Progenitor cell of endocrine pancreas (in vitro differentiated cells): Measurements from ENCODE around the gene PTPN14. TPM values are rescaled to one million over a fixed set of nuclear protein-coding genes. Genes with fewer than 3 reads are reported as not detected.
"Not testable (repeated sequence)": the region's sequence is repeated elsewhere in the genome, so short reads cannot be mapped to it uniquely, and the experiment has no call there.

ENCODE experiments used
- DNase-seq: peaks from one replicate; pipeline ENCODE4 v3.0.0; 2021; ENCODE audit warnings: low spot score; ENCODE audit not compliant: unreplicated experiment
- H3K27ac Mint-ChIP-seq: 2 replicates; pipeline ENCODE4 v1.8.0; 2021; ENCODE audit warnings: mild to moderate bottlenecking, moderate library complexity, mixed read lengths
- H3K27me3 Mint-ChIP-seq: 2 replicates; pipeline ENCODE4 v1.8.0; 2021; ENCODE audit warnings: mixed read lengths
- H3K36me3 Mint-ChIP-seq: 2 replicates; pipeline ENCODE4 v1.8.0; 2022; ENCODE audit warnings: mixed read lengths; ENCODE audit not compliant: insufficient read depth
- H3K4me1 Mint-ChIP-seq: 2 replicates; pipeline ENCODE4 v1.8.0; 2021; ENCODE audit warnings: low read depth, mixed read lengths
- H3K4me3 Mint-ChIP-seq: 2 replicates; pipeline ENCODE4 v1.8.0; 2021; ENCODE audit warnings: low read depth, mild to moderate bottlenecking, moderate library complexity, mixed read lengths
- H3K9me3 Mint-ChIP-seq: 2 replicates; pipeline ENCODE4 v1.8.0; 2021; ENCODE audit warnings: low read depth, mixed read lengths
- total RNA-seq: library from RNA; stranded (reverse); gene quantifications from 2 replicates; pipeline ENCODE4 v1.2.1, GENCODE V29; 2021
- TF ChIP-seq, protein P1 (sequence below): fragments of 200-600 bp; sonication (generic); IDR thresholded peaks from one replicate; pipeline ENCODE4 v1.5.0; 2021; ENCODE audit warnings: antibody characterized with exemption, mild to moderate bottlenecking; ENCODE audit not compliant: unreplicated experiment

The PTPN14 gene
- total RNA-seq, 1 donor from 2014 or later = 37.0 TPM

DNA sequence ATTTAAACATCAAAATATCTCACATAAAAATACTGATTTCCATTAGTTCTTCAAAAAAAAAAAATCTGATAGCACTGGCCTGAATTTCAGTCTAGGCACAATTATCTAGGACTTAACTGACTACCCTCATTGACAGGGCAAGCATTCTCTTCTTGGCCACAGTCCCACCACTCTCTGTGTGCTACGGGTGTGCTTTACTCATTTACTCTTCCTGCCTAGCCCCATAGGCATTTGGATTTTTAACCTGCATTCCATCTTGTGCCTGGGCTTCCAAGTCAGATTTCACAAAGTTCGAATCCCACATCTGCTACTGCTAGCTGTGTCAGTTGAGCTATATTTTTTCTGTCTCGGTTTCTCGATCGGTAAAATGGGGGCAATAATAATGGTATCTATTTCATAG is 38.0 kb downstream of the PTPN14 start:
- H3K4me3 Mint-ChIP-seq = no peak overlapping the region
- peaks cover 37% of the 10 kb centered on the region for H3K4me1 Mint-ChIP-seq
- H3K9me3 Mint-ChIP-seq = peaks cover 16% of the 10 kb centered on the region
- no peaks in the 10 kb centered on the region for H3K27me3 Mint-ChIP-seq
- DNase-seq = no peak
- no peak overlapping the region for H3K27ac Mint-ChIP-seq
- H3K36me3 Mint-ChIP-seq = peaks cover 14% of the 10 kb centered on the region
- TF ChIP-seq, protein P1, sequence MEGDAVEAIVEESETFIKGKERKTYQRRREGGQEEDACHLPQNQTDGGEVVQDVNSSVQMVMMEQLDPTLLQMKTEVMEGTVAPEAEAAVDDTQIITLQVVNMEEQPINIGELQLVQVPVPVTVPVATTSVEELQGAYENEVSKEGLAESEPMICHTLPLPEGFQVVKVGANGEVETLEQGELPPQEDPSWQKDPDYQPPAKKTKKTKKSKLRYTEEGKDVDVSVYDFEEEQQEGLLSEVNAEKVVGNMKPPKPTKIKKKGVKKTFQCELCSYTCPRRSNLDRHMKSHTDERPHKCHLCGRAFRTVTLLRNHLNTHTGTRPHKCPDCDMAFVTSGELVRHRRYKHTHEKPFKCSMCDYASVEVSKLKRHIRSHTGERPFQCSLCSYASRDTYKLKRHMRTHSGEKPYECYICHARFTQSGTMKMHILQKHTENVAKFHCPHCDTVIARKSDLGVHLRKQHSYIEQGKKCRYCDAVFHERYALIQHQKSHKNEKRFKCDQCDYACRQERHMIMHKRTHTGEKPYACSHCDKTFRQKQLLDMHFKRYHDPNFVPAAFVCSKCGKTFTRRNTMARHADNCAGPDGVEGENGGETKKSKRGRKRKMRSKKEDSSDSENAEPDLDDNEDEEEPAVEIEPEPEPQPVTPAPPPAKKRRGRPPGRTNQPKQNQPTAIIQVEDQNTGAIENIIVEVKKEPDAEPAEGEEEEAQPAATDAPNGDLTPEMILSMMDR = no peak

- no peak overlapping the region for H3K4me3 Mint-ChIP-seq
- H3K4me1 Mint-ChIP-seq = peaks cover 41% of the 10 kb centered on the region
- H3K27me3 Mint-ChIP-seq = no peaks in the 10 kb centered on the region
- no peak for DNase-seq
- H3K27ac Mint-ChIP-seq = peak overlapping the region; percentile 11
- TF ChIP-seq, protein P1 = no peak
- H3K36me3 Mint-ChIP-seq = peaks cover 14% of the 10 kb centered on the region
- peaks cover 16% of the 10 kb centered on the region for H3K9me3 Mint-ChIP-seq
Measured at GRCh38 chr1:214511639-214511998, 39.8 kb downstream of the PTPN14 start.

- TF ChIP-seq, protein P1 = no peak
- H3K27ac Mint-ChIP-seq = no peak overlapping the region
- H3K27me3 Mint-ChIP-seq = no peaks in the 10 kb centered on the region
- H3K4me1 Mint-ChIP-seq = peaks cover 39% of the 10 kb centered on the region
- peaks cover 14% of the 10 kb centered on the region for H3K36me3 Mint-ChIP-seq
- no peak overlapping the region for H3K4me3 Mint-ChIP-seq
- H3K9me3 Mint-ChIP-seq = peaks cover 16% of the 10 kb centered on the region
- DNase-seq = no peak
Measured at GRCh38 chr1:214510914-214511638, 40.3 kb downstream of the PTPN14 start.

DNA sequence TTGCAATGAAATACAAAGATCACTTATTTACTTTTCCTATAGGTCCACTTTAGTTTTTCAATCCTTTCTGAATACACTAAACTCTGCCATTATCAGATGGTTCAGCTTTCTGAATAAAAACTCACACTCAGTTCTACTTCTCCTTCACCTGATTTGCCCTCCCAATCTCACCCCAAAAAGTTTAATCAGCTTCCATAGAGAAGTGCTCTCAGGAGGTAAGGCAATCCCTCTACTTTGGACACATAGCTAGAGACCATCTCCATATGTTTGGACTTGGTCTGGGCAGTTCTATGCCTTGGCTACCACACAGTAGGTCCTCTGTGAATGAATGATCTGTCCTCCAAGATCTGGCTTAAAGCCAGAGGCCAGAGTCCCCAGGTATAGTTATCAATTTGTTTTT is 40.9 kb downstream of the PTPN14 start:
- peaks cover 39% of the 10 kb centered on the region for H3K4me1 Mint-ChIP-seq
- H3K27me3 Mint-ChIP-seq = no peaks in the 10 kb centered on the region
- H3K4me3 Mint-ChIP-seq = no peak overlapping the region
- H3K9me3 Mint-ChIP-seq = peaks cover 16% of the 10 kb centered on the region
- H3K27ac Mint-ChIP-seq = peak overlapping the region; percentile 18
- no peak for DNase-seq
- TF ChIP-seq, protein P1 = no peak
- peaks cover 14% of the 10 kb centered on the region for H3K36me3 Mint-ChIP-seq

DNA sequence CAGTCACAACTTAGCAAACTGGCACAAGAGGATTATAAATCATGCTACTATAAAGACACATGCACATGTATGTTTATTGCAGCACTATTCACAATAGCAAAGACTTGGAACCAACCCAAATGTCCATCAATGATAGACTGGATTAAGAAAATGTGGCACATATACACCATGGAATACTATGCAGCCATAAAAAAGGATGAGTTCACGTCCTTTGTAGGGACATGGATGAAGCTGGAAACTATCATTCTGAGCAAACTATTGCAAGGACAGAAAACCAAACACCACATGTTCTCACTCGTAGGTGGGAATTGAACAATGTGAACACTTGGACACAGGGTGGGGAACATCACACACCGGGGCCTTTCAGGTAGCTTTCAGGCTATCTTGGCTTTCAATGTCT is 41.8 kb downstream of the PTPN14 start:
- peaks cover 18% of the 10 kb centered on the region for H3K36me3 Mint-ChIP-seq
- not testable (repeated sequence) for DNase-seq, H3K27ac Mint-ChIP-seq, H3K27me3 Mint-ChIP-seq, H3K4me3 Mint-ChIP-seq
- peaks cover 16% of the 10 kb centered on the region for H3K9me3 Mint-ChIP-seq
- H3K4me1 Mint-ChIP-seq = peaks cover 40% of the 10 kb centered on the region

GRCh38 chr1:214506972-214507431 is 44.4 kb downstream of the PTPN14 start:
- TF ChIP-seq, protein P1 = no peak
- DNase-seq = peak; percentile 44
- Mint-ChIP-seq H3K36me3 (peaks cover 20% of the 10 kb centered on the region), H3K27ac (peak overlapping the region; percentile 91), H3K27me3 (no peaks in the 10 kb centered on the region), H3K4me1 (peaks cover 35% of the 10 kb centered on the region), H3K9me3 (peaks cover 16% of the 10 kb centered on the region), H3K4me3 (peak overlapping the region; percentile 31)
